ENCODE measurements around the gene FANCG.

GRCh38 chr9:35027374-35027773, 52.4 kb downstream of the FANCG start:
- TF ChIP-seq POLR2A (IDR thresholded peaks at IDR 0.05), result no peak
- TF ChIP-seq CTCF (IDR thresholded peaks at IDR 0.05), result no peak
